Activated T-helper 17 cell treated with anti-CD3 and anti-CD28 coated beads, Interleukin-2, amount 50 U/mL, for 72 hours (primary cell): ENCODE measurements around the gene SLC9A9. TPM values are rescaled to one million over a fixed set of nuclear protein-coding genes. Genes with fewer than 3 reads are reported as not detected.

ENCODE experiments used
- ATAC-seq: fragments of 150-1000 bp; cut with Tn5 transposase; replicated peaks from 2 replicates; pipeline ENCODE4 v1.10.0; 2021; ENCODE audit warnings: mild to moderate bottlenecking, moderate library complexity
- H3K27ac Mint-ChIP-seq: one replicate; pipeline ENCODE4 v1.8.0; 2022; ENCODE audit warnings: mixed read lengths
- H3K27me3 Mint-ChIP-seq: one replicate; pipeline ENCODE4 v1.8.0; 2022; ENCODE audit warnings: mixed read lengths
- H3K36me3 Mint-ChIP-seq: one replicate; pipeline ENCODE4 v1.8.0; 2022; ENCODE audit warnings: low read depth, mild to moderate bottlenecking, mixed read lengths
- H3K4me1 Mint-ChIP-seq: one replicate; pipeline ENCODE4 v1.8.0; 2022; ENCODE audit warnings: mixed read lengths
- H3K4me3 Mint-ChIP-seq: one replicate; pipeline ENCODE4 v1.8.0; 2022; ENCODE audit warnings: mild to moderate bottlenecking, mixed read lengths
- H3K9me3 Mint-ChIP-seq: one replicate; pipeline ENCODE4 v1.8.0; 2022; ENCODE audit warnings: mixed read lengths
- total RNA-seq, 2 donors: library from RNA; stranded (reverse); gene quantifications; one replicate each; pipeline ENCODE4 v1.2.3, GENCODE V29; 2022

SLC9A9 gene
- total RNA-seq, 2 donors from 2014 or later, result 4.0 to 15.2 TPM

DNA sequence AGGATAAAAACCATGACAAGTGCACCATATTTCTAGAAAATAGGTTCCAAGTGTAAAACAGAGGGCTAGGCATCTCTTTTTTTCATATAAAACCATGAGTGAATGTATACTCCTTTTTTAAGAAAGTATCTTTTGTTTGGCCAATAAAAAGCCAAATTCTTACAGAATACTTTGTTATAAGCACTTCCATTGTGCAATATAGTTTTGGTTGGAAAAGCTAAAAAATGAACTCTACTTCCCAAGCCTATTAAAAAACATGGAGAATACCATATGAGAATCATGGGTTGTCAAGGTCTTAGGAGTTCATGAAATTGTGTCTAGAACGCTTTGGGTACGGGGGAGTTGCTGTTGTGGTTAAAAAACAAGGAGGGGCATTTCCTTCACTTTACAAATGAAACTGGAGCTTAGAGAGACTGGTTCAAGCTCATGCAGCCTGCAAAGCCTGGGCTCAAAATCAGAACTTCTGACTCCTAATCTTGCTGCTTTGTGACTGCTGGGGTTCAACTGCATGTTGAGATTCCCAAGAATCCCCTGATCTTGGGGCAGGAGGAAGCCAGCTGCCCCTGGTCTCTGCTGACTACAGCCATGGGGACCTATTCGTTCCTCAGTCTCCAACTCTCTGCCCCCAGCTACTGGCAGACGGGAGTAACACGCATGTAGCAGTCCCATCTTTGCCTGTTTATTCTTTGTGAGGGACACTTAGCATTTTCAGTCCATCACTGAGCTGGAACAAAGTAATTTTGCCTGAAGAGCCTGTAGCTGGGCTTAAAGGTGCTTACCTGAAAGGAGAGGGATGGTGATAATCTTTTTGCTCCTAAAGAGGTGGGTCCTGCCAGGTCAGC lies 499.6 kb downstream of the SLC9A9 start:
- Mint-ChIP-seq H3K4me3 (no peak overlapping the region), H3K27ac (no peak overlapping the region), H3K9me3 (no peaks in the 10 kb centered on the region), H3K4me1 (peaks cover 24% of the 10 kb centered on the region), H3K27me3 (no peaks in the 10 kb centered on the region), H3K36me3 (no peaks in the 10 kb centered on the region)
- peak; percentile 14 for ATAC-seq

DNA sequence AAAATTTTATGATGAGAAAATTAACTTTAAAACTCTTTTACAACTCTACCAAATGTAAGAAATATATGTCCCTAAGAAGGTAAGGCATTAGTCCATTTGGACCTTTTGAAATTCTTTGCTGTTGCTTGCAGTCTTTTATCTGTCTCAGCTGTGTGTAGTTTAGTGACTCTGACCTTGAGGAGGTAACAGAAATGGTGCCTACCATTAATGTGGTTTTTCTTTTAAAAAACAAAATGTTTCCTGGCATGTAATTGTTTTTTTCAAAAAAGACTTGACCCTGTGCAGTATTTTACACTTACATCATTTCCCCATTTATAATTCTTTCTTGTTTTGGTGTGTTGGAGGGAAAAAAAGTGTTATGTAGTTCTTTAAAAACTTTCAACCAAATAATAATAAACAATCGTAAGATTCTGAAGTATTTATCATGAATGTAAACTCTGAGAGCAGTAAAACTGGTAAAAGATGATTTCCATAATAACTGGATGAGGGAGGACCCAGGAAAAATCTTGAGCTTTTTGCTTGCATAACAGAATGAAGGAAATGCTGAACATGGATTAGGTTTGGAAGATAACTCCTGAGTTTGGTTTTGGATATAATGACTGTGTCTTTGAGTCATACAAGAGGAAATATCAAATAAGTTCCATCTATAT lies 503.6 kb downstream of the SLC9A9 start:
- H3K36me3 Mint-ChIP-seq, result no peaks in the 10 kb centered on the region
- H3K27ac Mint-ChIP-seq, result no peak overlapping the region
- no peak for ATAC-seq
- no peaks in the 10 kb centered on the region for H3K27me3 Mint-ChIP-seq
- H3K4me3 Mint-ChIP-seq, result no peak overlapping the region
- H3K4me1 Mint-ChIP-seq, result peaks cover 16% of the 10 kb centered on the region
- no peaks in the 10 kb centered on the region for H3K9me3 Mint-ChIP-seq

DNA sequence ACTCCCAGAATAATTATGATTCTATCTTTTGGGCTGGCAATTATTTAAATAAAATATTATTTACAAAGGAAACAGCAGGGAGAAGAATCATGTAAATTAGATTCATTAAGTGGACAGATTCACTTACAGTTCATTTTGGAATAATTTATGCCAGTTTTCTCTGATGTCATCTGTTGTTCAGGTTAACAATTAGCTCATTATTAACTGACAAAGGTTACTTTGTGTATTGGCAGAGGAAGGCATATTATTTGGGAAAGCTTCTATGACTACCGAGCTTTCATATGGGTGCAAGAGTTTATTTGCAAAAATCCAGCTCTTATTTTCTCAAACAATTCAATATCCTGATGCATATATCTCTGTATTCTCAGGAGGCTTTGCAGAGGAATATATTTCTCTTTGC lies 504.3 kb downstream of the SLC9A9 start:
- Mint-ChIP-seq H3K4me1 (peaks cover 12% of the 10 kb centered on the region), H3K4me3 (no peak overlapping the region), H3K27me3 (no peaks in the 10 kb centered on the region), H3K9me3 (no peaks in the 10 kb centered on the region), H3K36me3 (no peaks in the 10 kb centered on the region), H3K27ac (no peak overlapping the region)
- no peak for ATAC-seq

DNA sequence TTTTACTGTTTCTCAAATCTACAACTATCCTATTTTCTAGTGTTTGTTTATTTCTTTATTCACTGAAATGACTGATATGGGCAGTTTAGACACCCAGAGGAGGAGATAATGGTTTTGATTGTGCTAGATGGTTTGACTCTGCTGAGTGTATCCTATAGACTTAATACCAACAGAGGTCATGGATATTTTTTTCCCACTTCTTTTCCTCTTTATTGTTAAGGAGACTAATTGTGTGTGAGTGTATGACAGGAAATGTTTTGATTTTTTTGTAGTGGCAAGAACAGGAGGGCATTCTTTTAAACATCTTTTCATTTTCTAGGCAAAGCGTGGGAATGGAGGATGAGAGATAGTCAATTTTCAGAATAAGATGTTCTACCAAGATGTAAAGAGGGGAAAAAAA lies 505.2 kb downstream of the SLC9A9 start:
- H3K4me3 Mint-ChIP-seq, result no peak overlapping the region
- no peak for ATAC-seq
- H3K9me3 Mint-ChIP-seq, result no peaks in the 10 kb centered on the region
- no peak overlapping the region for H3K27ac Mint-ChIP-seq
- peaks cover 12% of the 10 kb centered on the region for H3K4me1 Mint-ChIP-seq
- H3K27me3 Mint-ChIP-seq, result no peaks in the 10 kb centered on the region
- no peaks in the 10 kb centered on the region for H3K36me3 Mint-ChIP-seq

DNA sequence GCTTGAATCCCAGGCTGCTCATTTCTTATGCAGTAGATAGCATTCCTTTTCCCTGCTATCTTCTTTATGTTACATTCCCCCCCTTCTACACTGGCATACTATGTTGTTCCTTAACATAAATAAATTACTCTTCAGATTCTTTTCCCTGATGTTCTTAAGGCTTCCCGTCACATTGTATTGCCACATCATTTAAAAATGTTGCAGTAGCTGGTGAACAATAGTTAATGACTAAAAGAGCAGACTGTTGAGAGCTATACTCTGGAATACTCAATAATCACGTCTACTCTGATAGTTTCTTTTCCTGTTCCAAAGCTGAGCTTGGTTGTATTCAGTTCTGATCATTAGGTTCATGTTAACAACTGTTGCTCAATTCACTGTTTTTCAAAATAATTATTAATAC lies 508.8 kb downstream of the SLC9A9 start:
- no peaks in the 10 kb centered on the region for H3K9me3 Mint-ChIP-seq
- no peak overlapping the region for H3K4me3 Mint-ChIP-seq
- no peaks in the 10 kb centered on the region for H3K27me3 Mint-ChIP-seq
- H3K27ac Mint-ChIP-seq, result no peak overlapping the region
- no peak for ATAC-seq
- no peaks in the 10 kb centered on the region for H3K4me1 Mint-ChIP-seq
- no peaks in the 10 kb centered on the region for H3K36me3 Mint-ChIP-seq

DNA sequence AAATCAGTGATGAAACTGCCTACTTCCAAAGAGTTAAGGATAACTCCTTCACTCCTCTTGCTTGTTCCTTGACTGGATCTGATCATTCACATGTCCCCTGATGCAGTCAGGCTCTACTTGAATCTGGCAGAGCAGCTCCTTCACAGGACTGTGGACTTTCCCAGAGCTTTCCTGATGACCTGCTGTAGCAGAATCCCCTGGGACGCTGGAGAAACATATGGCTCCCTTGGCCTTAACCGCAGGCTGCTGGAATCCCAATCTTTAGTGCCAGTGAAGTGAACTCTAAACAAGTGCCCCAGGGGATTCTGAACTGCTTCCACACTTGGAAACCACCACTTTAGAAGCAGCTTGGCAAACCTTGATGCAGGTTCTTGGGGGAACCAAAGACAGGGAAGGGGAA lies 510.9 kb downstream of the SLC9A9 start:
- H3K36me3 Mint-ChIP-seq, result no peaks in the 10 kb centered on the region
- H3K4me1 Mint-ChIP-seq, result no peaks in the 10 kb centered on the region
- H3K9me3 Mint-ChIP-seq, result no peaks in the 10 kb centered on the region
- no peaks in the 10 kb centered on the region for H3K27me3 Mint-ChIP-seq
- ATAC-seq, result no peak
- no peak overlapping the region for H3K4me3 Mint-ChIP-seq
- H3K27ac Mint-ChIP-seq, result no peak overlapping the region

DNA sequence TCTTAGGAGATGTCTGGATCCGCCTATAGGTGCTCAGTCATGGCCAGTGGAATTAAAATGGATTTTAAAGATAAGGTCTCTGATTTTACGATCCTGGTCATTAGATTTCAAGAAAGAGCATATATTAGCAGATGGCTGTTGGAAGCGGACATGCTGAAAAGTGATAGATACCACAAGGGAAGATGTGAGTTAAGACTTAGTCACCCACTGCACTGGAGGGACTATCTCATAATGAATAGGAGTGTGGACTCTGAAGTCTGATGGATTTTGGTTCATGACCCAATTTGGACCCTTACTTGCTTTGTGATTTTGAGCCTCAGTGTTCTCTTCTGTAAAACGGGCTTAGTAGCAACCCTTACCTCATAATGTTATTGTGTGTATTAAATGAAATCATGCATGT lies 514.0 kb downstream of the SLC9A9 start:
- no peaks in the 10 kb centered on the region for H3K36me3 Mint-ChIP-seq
- no peaks in the 10 kb centered on the region for H3K9me3 Mint-ChIP-seq
- H3K27me3 Mint-ChIP-seq, result no peaks in the 10 kb centered on the region
- H3K27ac Mint-ChIP-seq, result no peak overlapping the region
- H3K4me3 Mint-ChIP-seq, result no peak overlapping the region
- H3K4me1 Mint-ChIP-seq, result no peaks in the 10 kb centered on the region
- ATAC-seq, result no peak

DNA sequence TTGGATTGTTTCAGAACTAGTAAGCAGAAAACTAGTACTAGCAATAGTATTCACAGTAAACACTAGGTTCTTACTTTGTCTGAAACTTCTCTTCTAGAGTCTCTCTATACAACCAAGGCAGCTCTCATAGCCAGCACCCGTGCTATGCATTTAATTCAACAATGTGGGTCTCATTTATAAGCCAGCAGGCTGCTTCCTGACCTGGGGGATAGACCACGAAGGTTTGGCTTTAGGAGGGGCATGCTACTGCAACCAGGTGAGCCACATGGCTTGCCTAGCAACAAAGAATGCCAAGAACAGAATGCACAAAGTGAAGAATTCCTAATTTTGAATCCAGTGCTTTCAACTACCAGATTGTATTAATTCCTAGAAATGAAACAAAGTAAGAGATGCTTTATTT lies 514.9 kb downstream of the SLC9A9 start:
- Mint-ChIP-seq H3K36me3 (no peaks in the 10 kb centered on the region), H3K27ac (no peak overlapping the region), H3K4me1 (no peaks in the 10 kb centered on the region), H3K27me3 (no peaks in the 10 kb centered on the region), H3K9me3 (no peaks in the 10 kb centered on the region), H3K4me3 (no peak overlapping the region)
- no peak for ATAC-seq

DNA sequence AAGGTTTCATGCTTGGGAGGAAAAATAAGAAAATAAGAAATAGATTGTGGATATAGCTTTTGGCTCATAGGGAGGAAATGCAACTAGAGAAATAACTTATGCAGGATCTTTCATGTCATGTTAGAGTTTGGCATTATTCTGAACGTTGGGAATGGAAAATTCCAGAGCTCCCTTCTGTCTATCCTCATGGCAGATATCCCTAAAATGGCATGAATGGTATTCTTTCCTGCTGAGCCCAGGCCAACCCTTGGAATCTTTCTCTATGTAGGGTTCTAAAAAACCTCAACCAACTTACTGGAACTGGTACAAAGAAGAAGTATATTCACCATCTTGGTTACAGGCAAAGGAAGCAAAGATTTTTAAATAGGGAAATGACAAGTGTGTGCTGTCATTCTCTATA lies 516.2 kb downstream of the SLC9A9 start:
- H3K9me3 Mint-ChIP-seq, result no peaks in the 10 kb centered on the region
- H3K4me3 Mint-ChIP-seq, result no peak overlapping the region
- no peaks in the 10 kb centered on the region for H3K36me3 Mint-ChIP-seq
- ATAC-seq, result no peak
- H3K27me3 Mint-ChIP-seq, result no peaks in the 10 kb centered on the region
- no peaks in the 10 kb centered on the region for H3K4me1 Mint-ChIP-seq
- no peak overlapping the region for H3K27ac Mint-ChIP-seq

DNA sequence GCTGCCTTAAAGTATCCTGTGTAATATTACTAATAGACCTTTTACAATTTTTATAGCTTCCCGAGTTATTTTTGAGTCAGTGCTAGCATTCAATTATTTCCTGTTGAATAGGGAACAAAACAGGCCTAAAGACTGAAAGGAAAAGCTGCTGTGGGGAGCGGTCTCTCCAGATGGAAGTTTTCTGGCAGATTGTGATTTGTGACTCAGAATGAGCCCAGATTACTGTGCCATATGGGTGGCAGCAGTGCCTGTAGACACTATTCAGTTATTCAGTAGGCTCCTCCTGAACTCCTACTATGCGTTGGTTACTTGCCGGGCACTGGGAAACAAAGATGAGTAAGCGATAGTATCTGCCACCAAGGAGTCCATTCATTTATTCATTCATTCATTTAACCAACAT lies 516.9 kb downstream of the SLC9A9 start:
- Mint-ChIP-seq H3K4me1 (no peaks in the 10 kb centered on the region), H3K36me3 (no peaks in the 10 kb centered on the region), H3K4me3 (no peak overlapping the region), H3K27ac (no peak overlapping the region), H3K9me3 (no peaks in the 10 kb centered on the region), H3K27me3 (no peaks in the 10 kb centered on the region)
- no peak for ATAC-seq

DNA sequence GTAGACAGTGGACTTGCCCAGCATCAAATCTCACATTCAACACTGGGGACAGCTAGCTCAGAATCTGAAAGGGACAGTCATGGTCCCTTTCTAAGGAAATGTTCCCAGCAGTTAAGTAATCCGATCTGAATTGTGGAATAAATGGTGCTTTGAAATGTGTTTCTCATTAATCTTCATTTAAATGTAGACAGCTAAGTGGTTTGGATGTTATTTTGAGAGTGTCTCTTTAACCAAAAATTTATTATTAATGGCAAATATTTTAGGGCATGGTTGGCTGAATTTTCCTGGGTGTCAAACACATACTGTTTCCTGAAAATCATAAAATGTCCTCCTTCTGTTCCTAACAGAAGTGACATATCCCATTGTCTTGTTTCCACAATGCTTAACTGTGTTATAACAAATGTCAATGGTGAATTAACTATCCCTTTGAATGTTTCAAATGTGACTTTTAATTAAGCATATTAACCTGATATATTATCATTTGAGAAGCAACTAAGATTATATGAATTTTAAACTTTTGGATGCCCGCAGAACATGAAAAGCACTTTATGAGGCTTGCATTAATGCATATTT lies 517.9 kb downstream of the SLC9A9 start:
- no peak overlapping the region for H3K4me3 Mint-ChIP-seq
- no peaks in the 10 kb centered on the region for H3K9me3 Mint-ChIP-seq
- ATAC-seq, result no peak
- H3K27me3 Mint-ChIP-seq, result no peaks in the 10 kb centered on the region
- no peaks in the 10 kb centered on the region for H3K36me3 Mint-ChIP-seq
- H3K4me1 Mint-ChIP-seq, result no peaks in the 10 kb centered on the region
- no peak overlapping the region for H3K27ac Mint-ChIP-seq

DNA sequence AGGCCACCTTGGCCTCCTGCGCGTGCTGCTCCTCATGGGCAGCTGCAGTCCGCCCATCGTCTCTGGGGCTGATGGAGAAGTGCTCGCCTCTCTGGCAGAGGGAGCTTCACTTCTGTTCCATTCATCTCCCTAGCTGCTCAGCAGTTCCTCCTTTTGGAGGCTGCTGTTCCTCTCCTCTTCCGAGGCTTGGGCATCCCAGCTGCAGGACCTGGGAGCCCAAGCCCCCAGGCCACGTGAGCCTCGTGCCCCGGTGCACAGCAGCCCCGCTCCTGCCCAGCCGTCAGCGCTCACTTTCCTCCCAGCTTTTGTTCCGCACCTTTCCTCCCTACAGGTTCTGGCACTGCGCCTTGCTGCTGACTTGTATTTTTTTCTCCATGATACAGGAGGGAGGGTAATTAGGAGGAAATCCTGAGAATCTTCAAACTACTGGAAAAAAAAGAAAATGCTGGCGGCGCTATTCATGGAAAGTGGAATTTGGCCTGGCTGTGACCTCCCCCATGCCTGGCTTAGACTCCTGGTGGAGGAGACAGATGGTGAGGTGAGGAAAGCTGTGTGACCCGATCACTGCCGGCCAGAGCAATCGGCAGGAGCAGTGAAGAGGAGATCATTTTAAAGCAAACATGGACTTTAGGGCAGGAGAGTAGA lies 518.6 kb downstream of the SLC9A9 start:
- Mint-ChIP-seq H3K9me3 (no peaks in the 10 kb centered on the region), H3K27ac (no peak overlapping the region), H3K27me3 (no peaks in the 10 kb centered on the region), H3K4me1 (no peaks in the 10 kb centered on the region), H3K4me3 (no peak overlapping the region), H3K36me3 (no peaks in the 10 kb centered on the region)
- ATAC-seq, result no peak

DNA sequence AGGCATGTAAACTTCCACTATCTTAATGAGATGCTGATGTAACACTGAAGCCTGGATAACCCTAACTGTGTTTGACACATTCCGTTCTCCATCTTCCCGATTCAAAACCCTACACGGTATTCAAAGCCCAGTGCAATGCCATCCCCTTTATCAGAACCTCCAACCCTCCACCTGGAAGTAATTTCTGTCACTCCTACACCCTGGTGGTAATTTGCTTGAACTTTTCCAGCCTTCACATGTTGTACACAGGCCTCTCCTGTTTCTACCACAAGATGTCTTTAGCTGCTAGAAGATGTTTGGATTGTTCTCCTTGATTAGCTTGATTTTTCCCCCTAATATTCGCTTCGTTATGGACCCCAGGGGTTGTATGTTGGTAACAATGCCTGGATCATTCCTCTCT lies 519.8 kb downstream of the SLC9A9 start:
- Mint-ChIP-seq H3K4me3 (no peak overlapping the region), H3K9me3 (no peaks in the 10 kb centered on the region), H3K4me1 (no peaks in the 10 kb centered on the region), H3K27me3 (no peaks in the 10 kb centered on the region), H3K36me3 (no peaks in the 10 kb centered on the region), H3K27ac (no peak overlapping the region)
- no peak for ATAC-seq

DNA sequence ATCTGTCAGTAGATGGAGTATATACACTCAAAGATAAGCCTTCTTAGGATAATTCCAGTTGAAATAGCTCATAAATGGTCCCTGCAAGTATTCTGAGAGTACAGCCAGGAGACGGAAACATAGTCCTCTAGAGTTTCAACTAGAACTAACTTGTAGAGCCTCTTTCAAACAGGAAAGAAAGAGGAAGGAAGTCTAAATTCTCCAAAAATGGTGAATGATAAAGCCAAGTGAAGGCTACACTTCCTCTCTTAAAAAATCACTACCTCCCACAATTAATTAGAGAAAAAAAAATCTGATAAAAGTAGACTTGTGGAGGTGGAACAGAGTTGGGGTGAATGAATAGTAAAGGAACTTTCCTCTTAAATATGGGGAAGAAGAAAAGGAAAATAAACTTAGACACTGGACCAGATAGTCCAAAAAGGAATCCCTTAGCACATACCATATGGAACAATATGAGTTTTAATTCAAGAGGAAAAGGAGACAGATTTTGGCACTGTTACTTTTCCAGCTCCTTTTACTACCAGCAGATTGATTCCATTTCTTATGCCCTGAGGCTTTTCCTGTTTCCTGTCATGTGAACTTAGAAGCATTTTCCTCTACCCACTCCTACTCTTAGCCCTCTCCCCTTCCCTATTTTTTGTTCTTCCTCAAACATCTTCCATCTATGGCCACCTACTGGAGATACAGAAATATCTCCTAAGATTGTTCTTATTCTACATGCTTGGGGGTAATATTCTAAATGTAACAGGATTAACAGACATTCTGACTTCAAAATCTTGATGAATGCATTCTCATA lies 521.1 kb downstream of the SLC9A9 start:
- Mint-ChIP-seq H3K27me3 (no peaks in the 10 kb centered on the region), H3K27ac (no peak overlapping the region), H3K4me1 (no peaks in the 10 kb centered on the region), H3K9me3 (no peaks in the 10 kb centered on the region), H3K36me3 (no peaks in the 10 kb centered on the region), H3K4me3 (no peak overlapping the region)
- no peak for ATAC-seq
